IMR-90 (cell line): ENCODE results near the gene MEGF9. TPM values are rescaled to one million over a fixed set of nuclear protein-coding genes. Genes with fewer than 3 reads are reported as not detected.

Experiments
- ATAC-seq: fragments of 200-7000 bp; cut with Tn5 transposase; 2 replicates; pipeline ENCODE4 v1.9.1; 2020; ENCODE audit warnings: low read depth, mild to moderate bottlenecking, moderate library complexity
- BruUV-seq: library from RNA; stranded (reverse); fragments of 400-500 nt; replicated peaks from 2 replicates; lab custom pipeline; 2021; lab: Mats Ljungman, UMichigan
- CTCF ChIA-PET: fragments of 300-600 bp; formaldehyde crosslinking; extraction: SDS; loops from one replicate; lab custom pipeline; 2021; ENCODE audit warnings: antibody characterized with exemption; lab: Yijun Ruan, JAX
- POLR2A ChIA-PET: fragments of 300-600 bp; sonication (Branson Sonifier 250); formaldehyde crosslinking; loops from one replicate; lab custom pipeline; 2022; ENCODE audit warnings: antibody characterized with exemption; ENCODE audit not compliant: unreplicated experiment; lab: Charles Lee
- DNase-seq: peaks from one replicate; pipeline ENCODE4 v3.0.0; 2013
- H2AFZ ChIP-seq: replicated peaks from 2 replicates; pipeline ENCODE3; 2013; ENCODE audit warnings: low read length, mild to moderate bottlenecking; ENCODE audit not compliant: poor library complexity
- H2AK5ac ChIP-seq: 2 replicates; pipeline ENCODE4 v1.6.1; 2013; ENCODE audit warnings: low read depth, low read length, inconsistent platforms
- H2AK9ac ChIP-seq: replicated peaks from 2 replicates; pipeline ENCODE3; 2013; ENCODE audit warnings: mild to moderate bottlenecking, low read depth, low read length, moderate library complexity; ENCODE audit not compliant: poor library complexity
- H2BK120ac ChIP-seq: 2 replicates; pipeline ENCODE4 v1.6.1; 2013; ENCODE audit warnings: low read depth, low read length, inconsistent platforms
- H2BK15ac ChIP-seq: 3 replicates; pipeline ENCODE4 v1.6.1; 2013; ENCODE audit warnings: low read depth, low read length, inconsistent platforms
- H2BK20ac ChIP-seq: 2 replicates; pipeline ENCODE4 v1.6.1; 2013; ENCODE audit warnings: low read depth, mild to moderate bottlenecking, inconsistent platforms, low read length, moderate library complexity
- H2BK5ac ChIP-seq: 2 replicates; pipeline ENCODE4 v1.6.1; 2013; ENCODE audit warnings: mild to moderate bottlenecking, low read depth, low read length, inconsistent platforms; ENCODE audit not compliant: poor library complexity, severe bottlenecking
- H3K14ac ChIP-seq: replicated peaks from 2 replicates; pipeline ENCODE4 v1.6.1; 2013; ENCODE audit warnings: low read depth, low read length, inconsistent platforms
- H3K18ac ChIP-seq: 2 replicates; pipeline ENCODE4 v1.6.1; 2013; ENCODE audit warnings: low read depth, low read length, control low read depth
- H3K23ac ChIP-seq: 2 replicates; pipeline ENCODE4 v1.6.1; 2013; ENCODE audit warnings: low read depth, low read length, inconsistent platforms
- H3K27ac ChIP-seq: 2 replicates; pipeline ENCODE4 v1.5.1; 2013; ENCODE audit warnings: mild to moderate bottlenecking, control low read depth, low read length; ENCODE audit not compliant: insufficient read depth
- H3K27me3 ChIP-seq: 2 replicates; pipeline ENCODE4 v1.6.1; 2013; ENCODE audit warnings: low read length; ENCODE audit not compliant: control insufficient read depth, insufficient read depth
- H3K36me3 ChIP-seq: 2 replicates; pipeline ENCODE4 v1.6.1; 2013; ENCODE audit warnings: low read length, mixed read lengths; ENCODE audit not compliant: control insufficient read depth, insufficient read depth
- H3K4ac ChIP-seq: 2 replicates; pipeline ENCODE4 v1.6.1; 2013; ENCODE audit warnings: low read depth, low read length, inconsistent platforms
- H3K4me1 ChIP-seq: 2 replicates; pipeline ENCODE4 v1.6.1; 2013; ENCODE audit warnings: low read length, mixed read lengths; ENCODE audit not compliant: control insufficient read depth, insufficient read depth
- H3K4me2 ChIP-seq: 2 replicates; pipeline ENCODE4 v1.6.1; 2013; ENCODE audit warnings: low read depth, mild to moderate bottlenecking, control low read depth, low read length, moderate library complexity
- H3K4me3 ChIP-seq: 2 replicates; pipeline ENCODE4 v1.5.1; 2013; ENCODE audit warnings: low read depth, mild to moderate bottlenecking, control low read depth, low read length, moderate library complexity; ENCODE audit not compliant: insufficient read depth
- H3K56ac ChIP-seq: 2 replicates; pipeline ENCODE4 v1.6.1; 2013; ENCODE audit warnings: low read length, inconsistent platforms; ENCODE audit not compliant: insufficient read depth; ENCODE audit errors: extremely low read depth
- H3K79me1 ChIP-seq, 2 experiments: 2 replicates each; pipeline ENCODE4 v1.6.1; 2013; ENCODE audit warnings: low read length in 2 of 2, inconsistent platforms in 1 of 2, low read depth in 1 of 2
- H3K9ac ChIP-seq: 2 replicates; pipeline ENCODE4 v1.6.1; 2013; ENCODE audit warnings: low read depth, low read length, control low read depth
- H3K9me1 ChIP-seq: 2 replicates; pipeline ENCODE4 v1.6.1; 2013; ENCODE audit warnings: low read length, inconsistent platforms; ENCODE audit not compliant: insufficient read depth
- H3K9me3 ChIP-seq: 2 replicates; pipeline ENCODE4 v1.6.1; 2013; ENCODE audit warnings: low read length; ENCODE audit not compliant: control insufficient read depth, insufficient read depth
- H4K20me1 ChIP-seq: 2 replicates; pipeline ENCODE4 v1.6.1; 2013; ENCODE audit warnings: low read length, inconsistent platforms; ENCODE audit not compliant: insufficient read depth
- H4K5ac ChIP-seq: 2 replicates; pipeline ENCODE4 v1.6.1; 2013; ENCODE audit warnings: mild to moderate bottlenecking, low read depth, low read length, control low read depth
- H4K8ac ChIP-seq, 2 experiments: 2 replicates each; pipeline ENCODE4 v1.6.1; 2013; ENCODE audit warnings: low read depth in 2 of 2, low read length in 2 of 2, control low read depth in 1 of 2, inconsistent platforms in 1 of 2
- H4K91ac ChIP-seq: 2 replicates; pipeline ENCODE4 v1.6.1; 2013; ENCODE audit warnings: low read depth, low read length, inconsistent platforms; ENCODE audit not compliant: insufficient read depth
- BHLHE40 ChIP-seq: fragments of 150-350 bp; IDR thresholded peaks from 2 replicates; pipeline ENCODE4 v1.6.1; 2016; ENCODE audit warnings: mild to moderate bottlenecking, low read depth, low read length
- CEBPB ChIP-seq: IDR thresholded peaks from 2 replicates; pipeline ENCODE4 v1.6.1; 2012; ENCODE audit warnings: low read depth, low read length, improper control_type of control experiment
- CHD1 ChIP-seq: IDR thresholded peaks from 2 replicates; pipeline ENCODE4 v1.6.1; 2012; ENCODE audit warnings: low read depth, low read length, improper control_type of control experiment
- CTCF ChIP-seq: conservative IDR thresholded peaks from 2 replicates; pipeline ENCODE4 v1.5.1; 2012; ENCODE audit warnings: mild to moderate bottlenecking, low read depth, low read length, improper control_type of control experiment
- ELK1 ChIP-seq: fragments of 150-350 bp; IDR thresholded peaks from 2 replicates; pipeline ENCODE4 v1.6.1; 2016; ENCODE audit warnings: low read depth, mild to moderate bottlenecking, low read length, moderate library complexity, borderline replicate concordance
- MAFK ChIP-seq: IDR thresholded peaks from 2 replicates; pipeline ENCODE4 v1.6.1; 2012; ENCODE audit warnings: low read depth, low read length, improper control_type of control experiment
- MAZ ChIP-seq: IDR thresholded peaks from 2 replicates; pipeline ENCODE4 v1.6.1; 2012; ENCODE audit warnings: low read depth, mild to moderate bottlenecking, low read length, improper control_type of control experiment, moderate library complexity, borderline replicate concordance
- MXI1 ChIP-seq: IDR thresholded peaks from 2 replicates; pipeline ENCODE4 v1.6.1; 2012; ENCODE audit warnings: low read depth, mild to moderate bottlenecking, low read length, moderate library complexity, borderline replicate concordance
- NFE2L2 ChIP-seq: fragments of 150-350 bp; IDR thresholded peaks from 2 replicates; pipeline ENCODE4 v1.6.1; 2016; ENCODE audit warnings: low read depth, mild to moderate bottlenecking, low read length
- POLR2A ChIP-seq: IDR thresholded peaks from 2 replicates; pipeline ENCODE4 v1.6.1; 2012; ENCODE audit warnings: mild to moderate bottlenecking, low read depth, low read length
- RAD21 ChIP-seq: IDR thresholded peaks from 2 replicates; pipeline ENCODE4 v1.6.1; 2012; ENCODE audit warnings: low read length, improper control_type of control experiment
- RCOR1 ChIP-seq: IDR thresholded peaks from 2 replicates; pipeline ENCODE4 v1.6.1; 2012; ENCODE audit warnings: mild to moderate bottlenecking, low read length, improper control_type of control experiment; ENCODE audit not compliant: insufficient replicate concordance
- RFX5 ChIP-seq: IDR thresholded peaks from 2 replicates; pipeline ENCODE4 v1.8.0; 2012; ENCODE audit warnings: low read depth, mild to moderate bottlenecking, low read length, moderate library complexity
- SMC3 ChIP-seq: fragments of 150-350 bp; IDR thresholded peaks from 2 replicates; pipeline ENCODE4 v1.6.1; 2016; ENCODE audit warnings: low read depth, mild to moderate bottlenecking, antibody characterized with exemption, low read length, moderate library complexity
- USF2 ChIP-seq: fragments of 150-350 bp; IDR thresholded peaks from 2 replicates; pipeline ENCODE4 v1.6.1; 2017; ENCODE audit warnings: mild to moderate bottlenecking, antibody characterized with exemption, low read length, low read depth
- dilution Hi-C: fragments of 300-500 bp; cut with HindIII; formaldehyde crosslinking; loops from one replicate; pipeline ENCODE4 v1.14.3; 2018; ENCODE audit warnings: low sequenced_read_pairs; ENCODE audit not compliant: unreplicated experiment
- in situ Hi-C: fragments of 300-500 bp; cut with MboI; formaldehyde crosslinking; loops from 3 replicates; pipeline ENCODE4 v1.14.3; 2019; ENCODE audit warnings: low sequenced_read_pairs, inconsistent platforms, mixed read lengths
- intact Hi-C: fragments of 100-400 bp; cut with micrococcal nuclease; formaldehyde crosslinking; loops from 2 replicates; pipeline ENCODE4 v1.10.0; 2022
- polyA plus RNA-seq, 3 experiments: library from polyadenylated mRNA; depleted of rRNA; stranded (reverse); fragments of >200 nt; gene quantifications; 2 replicates each; pipeline ENCODE4 v1.2.3, GENCODE V29; 2012; ENCODE audit warnings: low replicate concordance in 1 of 3
- total RNA-seq: library from RNA; depleted of rRNA; stranded (reverse); fragments of >200 nt; gene quantifications from 2 replicates; pipeline ENCODE4 v1.2.3, GENCODE V29; 2012

Gene MEGF9
- total and polyA plus RNA-seq, 2 of the 4 experiments (the other 2 are of a cell fraction) = 3.4 TPM

GRCh38 chr9:120668399-120668798 is 45.9 kb downstream of the MEGF9 start:
- TF ChIP-seq RCOR1 = no peak
- TF ChIP-seq CHD1 = no peak
- TF ChIP-seq BHLHE40 = no peak
- no peak for TF ChIP-seq ELK1
- no peak for TF ChIP-seq MAZ
- no peak for TF ChIP-seq RFX5
- no peak for TF ChIP-seq RAD21
- no peak for TF ChIP-seq MXI1
- no peak for TF ChIP-seq CTCF
- no peak for TF ChIP-seq MAFK
- no peak for TF ChIP-seq SMC3
- TF ChIP-seq USF2 = no peak
- TF ChIP-seq CEBPB = no peak
- no peak for TF ChIP-seq POLR2A
- TF ChIP-seq NFE2L2 = no peak
- Histone ChIP-seq H2BK5ac (no peak overlapping the region), H4K91ac (no peak overlapping the region), H3K27ac (no peak overlapping the region), H2BK20ac (no peak overlapping the region), H3K14ac (no peak overlapping the region), H3K56ac (no peak overlapping the region), H3K27me3 (no peaks in the 10 kb centered on the region), H3K9ac (no peak overlapping the region), H3K9me3 (no peaks in the 10 kb centered on the region), H3K36me3 (no peaks in the 10 kb centered on the region), H4K8ac (no peak overlapping the region), H4K20me1 (no peaks in the 10 kb centered on the region), H3K4me2 (no peak overlapping the region), H4K5ac (no peak overlapping the region), H2AK9ac (no peak overlapping the region), H2AK5ac (no peak overlapping the region), H2BK120ac (no peak overlapping the region), H3K18ac (no peak overlapping the region), H3K9me1 (no peaks in the 10 kb centered on the region), H3K4ac (no peak overlapping the region), H2AFZ (no peak overlapping the region), H3K4me1 (no peaks in the 10 kb centered on the region), H2BK15ac (no peak overlapping the region), H3K79me1 (peaks cover 0 to 4% of the 10 kb centered on the region in 2 experiments; a peak in 2 of 4 replicates), H3K4me3 (no peak overlapping the region), H3K23ac (no peak overlapping the region)
- CTCF ChIA-PET = no interaction called here
- intact Hi-C loops (no loop called here), dilution Hi-C loops (no loop called here), in situ Hi-C loops (no loop called here)
- POLR2A ChIA-PET = no interaction called here
- BruUV-seq = no TSS peak
- ATAC-seq (no peak), DNase-seq (no peak)
